Astrocyte of the cerebellum (primary cell): ENCODE data around the gene ZBTB22.
A peak's percentile ranks its signal among the peaks of the same experiment; 100 is the strongest.

Experiments used
- DNase-seq: peaks from one replicate; pipeline ENCODE4 v3.0.0-alpha.2; 2011; ENCODE audit warnings: low read depth
- H3K4me3 ChIP-seq: 2 replicates; pipeline ENCODE4 v1.5.1; 2011; ENCODE audit warnings: mild to moderate bottlenecking, low read depth, low read length, moderate library complexity
- in situ Hi-C: cut with HindIII; loops from 2 replicates; pipeline ENCODE4 v1.10.0; 2017; ENCODE audit warnings: low sequenced_read_pairs
- TF ChIP-seq, protein P1 (sequence below): IDR thresholded peaks from 2 replicates; pipeline ENCODE4 v1.5.1; 2012; ENCODE audit warnings: low read length, low read depth, moderate library complexity, mild to moderate bottlenecking; ENCODE audit errors: missing control alignments

Gene ZBTB22

DNA sequence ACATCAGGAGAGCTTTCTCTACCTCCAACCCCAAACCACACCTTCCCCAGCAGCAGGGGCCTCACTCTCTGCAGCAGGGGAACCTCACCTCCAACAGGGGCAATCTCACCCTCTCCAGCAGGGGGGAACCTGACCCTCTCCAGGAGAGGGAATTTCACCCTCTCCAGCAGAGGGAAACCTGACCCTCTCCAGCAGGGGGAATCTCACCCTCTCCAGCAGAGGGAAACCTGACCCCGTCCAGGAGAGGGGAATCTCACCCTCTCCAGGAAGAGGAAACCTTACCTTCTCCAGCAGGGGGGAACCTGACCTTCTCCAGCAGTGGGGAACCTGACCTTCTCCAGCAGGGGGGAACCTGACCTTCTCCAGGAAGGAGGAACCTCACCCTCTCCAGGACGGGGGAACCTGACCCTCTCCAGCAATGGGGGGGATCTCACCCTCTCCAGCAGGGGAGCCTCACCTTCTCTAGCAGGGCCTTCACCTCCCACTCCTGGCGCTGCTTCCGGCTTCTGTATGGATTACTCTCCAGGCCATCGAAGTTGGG lies 37.5 kb downstream of the ZBTB22 start:
- in situ Hi-C loops = no loop called here
- TF ChIP-seq, protein P1, sequence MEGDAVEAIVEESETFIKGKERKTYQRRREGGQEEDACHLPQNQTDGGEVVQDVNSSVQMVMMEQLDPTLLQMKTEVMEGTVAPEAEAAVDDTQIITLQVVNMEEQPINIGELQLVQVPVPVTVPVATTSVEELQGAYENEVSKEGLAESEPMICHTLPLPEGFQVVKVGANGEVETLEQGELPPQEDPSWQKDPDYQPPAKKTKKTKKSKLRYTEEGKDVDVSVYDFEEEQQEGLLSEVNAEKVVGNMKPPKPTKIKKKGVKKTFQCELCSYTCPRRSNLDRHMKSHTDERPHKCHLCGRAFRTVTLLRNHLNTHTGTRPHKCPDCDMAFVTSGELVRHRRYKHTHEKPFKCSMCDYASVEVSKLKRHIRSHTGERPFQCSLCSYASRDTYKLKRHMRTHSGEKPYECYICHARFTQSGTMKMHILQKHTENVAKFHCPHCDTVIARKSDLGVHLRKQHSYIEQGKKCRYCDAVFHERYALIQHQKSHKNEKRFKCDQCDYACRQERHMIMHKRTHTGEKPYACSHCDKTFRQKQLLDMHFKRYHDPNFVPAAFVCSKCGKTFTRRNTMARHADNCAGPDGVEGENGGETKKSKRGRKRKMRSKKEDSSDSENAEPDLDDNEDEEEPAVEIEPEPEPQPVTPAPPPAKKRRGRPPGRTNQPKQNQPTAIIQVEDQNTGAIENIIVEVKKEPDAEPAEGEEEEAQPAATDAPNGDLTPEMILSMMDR = peak; percentile 68

DNA sequence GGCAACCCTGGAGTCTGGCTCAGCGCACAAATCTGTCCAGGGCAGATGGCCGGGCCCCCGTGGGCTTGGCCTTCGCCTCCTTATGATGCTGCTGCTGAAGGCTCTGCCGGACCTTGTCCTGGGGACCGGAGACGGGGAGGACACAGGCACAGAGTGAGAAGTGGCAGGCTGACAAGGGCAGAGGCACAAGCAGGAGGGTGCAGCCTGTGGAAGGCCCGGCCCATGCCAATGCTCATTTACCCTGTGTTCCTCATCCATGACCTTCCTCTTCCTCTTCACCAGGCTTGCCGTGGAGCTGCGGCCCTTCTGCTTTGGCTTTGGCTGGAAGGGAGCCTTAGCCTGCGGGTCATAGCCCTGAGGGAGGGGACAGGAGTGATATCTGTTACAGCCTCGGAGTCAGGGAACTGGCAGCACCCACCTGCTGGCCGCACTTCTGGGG lies 38.3 kb downstream of the ZBTB22 start:
- TF ChIP-seq, protein P1 = no peak
- no peak for DNase-seq
- in situ Hi-C loops = no loop called here
- no peak overlapping the region for H3K4me3 ChIP-seq

More for the DNA sequence above, 37.5 kb downstream of the ZBTB22 start:
- no peak for DNase-seq
- no peak overlapping the region for H3K4me3 ChIP-seq

DNA sequence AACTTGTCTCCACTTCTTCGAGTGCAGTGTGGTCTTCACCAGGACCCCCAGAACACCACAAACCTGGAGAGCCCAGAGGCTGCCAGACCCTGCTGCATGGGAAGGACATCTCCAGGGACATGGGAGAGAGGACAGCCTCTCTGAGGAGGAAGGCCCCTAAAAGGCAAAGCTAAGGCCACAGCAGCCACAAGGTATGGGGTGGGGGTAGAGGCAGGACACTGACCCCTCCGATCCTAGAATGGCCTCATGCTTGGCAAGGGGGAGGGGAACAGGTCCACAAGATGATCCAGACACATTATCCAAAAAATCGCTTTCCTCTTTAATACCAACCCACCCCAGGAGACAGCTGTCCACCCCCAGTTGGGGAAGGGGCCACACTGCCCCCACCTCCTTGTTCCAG lies 38.7 kb downstream of the ZBTB22 start:
- TF ChIP-seq, protein P1 = no peak
- no peak for DNase-seq
- in situ Hi-C loops = no loop called here
- no peak overlapping the region for H3K4me3 ChIP-seq

DNA sequence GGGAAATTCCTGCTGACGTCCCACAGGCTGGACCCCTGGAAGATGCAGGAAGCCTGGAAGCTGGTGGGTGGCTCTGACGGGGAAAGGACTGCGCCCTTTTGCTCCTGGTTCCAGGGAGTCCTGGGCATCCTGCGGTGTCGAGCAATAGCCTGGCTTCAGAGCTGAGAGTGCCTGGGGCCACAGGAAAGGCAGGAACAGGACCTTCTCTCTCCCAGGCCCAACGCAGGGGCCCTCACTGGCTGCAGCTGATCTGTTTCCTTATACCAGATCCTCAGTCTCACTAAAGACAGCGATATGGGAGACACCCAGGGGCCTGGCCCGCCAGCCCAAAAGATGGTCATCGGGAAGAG lies 39.2 kb downstream of the ZBTB22 start:
- TF ChIP-seq, protein P1 = no peak
- no peak overlapping the region for H3K4me3 ChIP-seq
- no peak for DNase-seq
- in situ Hi-C loops = no loop called here

DNA sequence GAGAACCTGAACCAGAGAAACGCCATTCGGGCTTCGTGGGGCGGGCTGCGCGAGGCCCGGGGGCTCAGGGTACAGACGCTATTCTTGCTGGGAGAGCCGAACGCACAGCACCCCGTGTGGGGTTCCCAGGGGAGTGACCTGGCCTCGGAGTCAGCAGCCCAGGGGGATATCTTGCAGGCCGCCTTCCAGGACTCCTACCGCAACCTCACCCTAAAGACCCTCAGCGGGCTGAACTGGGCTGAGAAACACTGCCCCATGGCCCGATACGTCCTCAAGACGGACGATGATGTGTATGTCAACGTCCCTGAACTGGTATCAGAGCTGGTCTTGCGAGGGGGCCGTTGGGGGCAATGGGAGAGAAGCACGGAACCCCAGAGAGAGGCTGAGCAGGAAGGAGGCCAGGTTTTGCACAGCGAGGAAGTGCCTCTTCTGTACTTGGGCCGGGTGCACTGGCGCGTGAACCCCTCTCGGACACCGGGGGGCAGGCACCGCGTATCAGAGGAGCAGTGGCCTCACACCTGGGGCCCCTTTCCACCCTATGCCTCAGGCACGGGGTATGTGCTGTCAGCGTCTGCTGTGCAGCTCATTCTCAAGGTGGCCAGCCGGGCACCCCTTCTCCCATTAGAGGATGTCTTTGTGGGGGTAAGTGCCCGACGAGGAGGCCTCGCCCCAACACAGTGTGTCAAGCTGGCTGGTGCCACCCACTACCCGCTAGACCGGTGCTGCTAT lies 39.7 kb downstream of the ZBTB22 start:
- in situ Hi-C loops = no loop called here
- peak overlapping the region; percentile 54 for H3K4me3 ChIP-seq
- TF ChIP-seq, protein P1 = no peak
- no peak for DNase-seq

DNA sequence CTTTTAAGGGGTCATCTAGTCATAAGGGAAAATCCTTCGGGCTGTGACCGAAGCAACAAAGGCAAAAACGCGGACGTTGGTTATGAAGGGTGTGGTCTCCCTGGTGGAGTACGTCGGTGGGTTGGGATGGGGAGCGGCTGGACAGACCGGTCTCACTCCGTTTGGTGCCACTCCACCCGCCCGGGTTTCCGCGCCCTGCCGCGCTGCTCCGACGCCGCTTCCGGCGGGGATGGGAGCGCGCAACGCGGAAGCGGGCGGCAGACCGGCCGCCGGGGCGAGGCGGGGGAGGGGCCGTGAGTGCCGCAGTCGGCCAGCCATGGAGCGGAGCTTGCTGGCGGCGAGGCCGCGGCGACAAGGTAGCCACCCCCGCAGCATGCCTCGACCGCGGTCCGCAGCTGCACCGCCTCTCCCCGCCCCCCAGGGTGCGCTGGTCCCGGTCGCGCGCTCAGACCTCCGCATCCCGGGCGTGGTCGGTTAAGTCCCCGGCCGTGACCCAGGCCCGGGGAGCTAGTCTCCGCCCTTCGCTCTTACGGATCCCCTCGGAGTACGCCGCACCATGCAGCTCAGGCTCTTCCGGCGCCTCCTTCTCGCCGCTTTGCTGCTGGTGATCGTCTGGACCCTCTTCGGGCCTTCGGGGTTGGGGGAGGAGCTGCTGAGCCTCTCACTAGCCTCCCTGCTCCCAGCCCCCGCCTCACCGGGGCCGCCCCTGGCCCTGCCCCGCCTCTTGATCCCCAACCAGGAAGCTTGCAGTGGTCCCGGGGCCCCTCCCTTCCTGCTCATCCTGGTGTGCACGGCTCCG lies 40.5 kb downstream of the ZBTB22 start, which contains the start of gene B3GALT4:
TSS of gene B3GALT4 (plus strand) at position 260 of the 799 bp plus-strand sequence. CDS start at position 557, 297 bp downstream.
- TF ChIP-seq, protein P1 = peak; percentile 31
- DNase-seq = no peak
- peak within 1 kb of the TSS; percentile 54 for H3K4me3 ChIP-seq
- in situ Hi-C loops = no loop called here
